Measurements from ENCODE around the gene RSU1.
"Not testable (repeated sequence)": the region's sequence is repeated elsewhere in the genome, so short reads cannot be mapped to it uniquely, and the experiment has no call there.

RSU1 gene

DNA sequence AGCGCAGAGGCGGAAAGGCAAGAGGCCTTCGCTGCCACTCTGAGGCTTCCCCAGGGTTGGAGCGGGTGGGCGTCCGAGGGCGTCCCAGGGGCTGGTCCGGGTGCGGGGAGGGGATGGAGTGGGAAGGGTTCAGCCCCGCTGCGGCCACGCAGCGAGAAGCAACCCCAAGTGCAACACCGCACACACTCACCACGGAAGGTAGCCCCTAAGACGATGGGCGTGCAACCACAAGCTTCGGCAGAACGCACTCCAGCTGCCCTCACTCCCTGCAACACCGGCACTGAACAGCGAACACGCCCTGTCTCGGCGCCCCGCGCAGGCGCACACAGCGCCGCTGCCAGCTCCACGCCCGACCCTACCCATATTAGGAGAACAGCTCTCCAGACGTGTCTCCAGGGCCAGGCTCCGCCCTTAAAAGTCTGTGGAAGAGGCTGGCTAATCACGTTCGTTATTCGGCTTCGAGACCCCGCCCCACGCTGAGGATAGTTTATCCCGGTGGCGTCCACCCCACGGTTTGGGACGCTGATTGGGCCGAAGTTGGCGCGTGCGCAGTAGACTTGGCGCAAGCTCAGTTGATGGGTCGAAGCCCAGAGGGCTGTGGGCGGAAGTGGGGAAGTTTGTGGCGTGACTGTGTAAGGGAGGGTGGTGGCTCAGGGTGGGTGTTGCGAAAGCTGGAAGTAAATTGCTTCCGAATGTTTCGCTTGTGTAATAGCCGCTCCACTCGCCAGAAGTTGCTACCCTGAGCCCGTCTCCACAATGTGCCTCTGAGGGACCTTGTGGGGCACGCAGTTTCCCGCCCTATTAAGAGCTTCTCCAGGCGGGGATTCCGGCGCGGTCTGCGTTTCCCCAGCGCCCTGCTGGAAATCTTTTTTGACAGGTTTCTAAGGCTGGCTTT lies at the start of gene RSU1:
Gene RSU1 (minus strand): TSS at position 300 of the 895 bp plus-strand sequence. CDS start 343 bp downstream, outside the sequence.
- DNase-seq = peak; percentile 98

- DNase-seq = no peak
Observed at GRCh38 chr10:16866541-16867275, 49.5 kb upstream of the RSU1 start.

DNA sequence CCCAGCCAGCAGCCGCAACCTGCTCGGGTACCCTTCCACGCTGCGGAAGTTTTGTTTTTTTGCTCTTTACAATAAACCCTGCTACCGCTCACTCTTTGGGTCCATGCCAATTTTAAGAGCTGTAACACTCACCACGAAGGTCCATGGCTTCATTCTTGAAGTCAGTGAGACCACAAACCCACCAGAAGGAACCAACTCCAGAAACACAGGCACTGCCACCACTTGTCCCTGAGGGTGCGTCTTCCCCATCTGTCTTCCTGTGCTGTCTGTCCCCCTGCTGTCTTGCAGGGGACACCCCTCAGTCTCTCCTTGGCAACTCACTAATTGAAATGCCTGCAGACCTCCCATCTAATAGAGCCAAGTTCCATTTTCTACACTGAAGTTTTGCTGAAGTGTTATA lies 48.5 kb upstream of the RSU1 start:
- DNase-seq = no peak

- no peak for DNase-seq
Observed at GRCh38 chr10:16863766-16864165, 46.5 kb upstream of the RSU1 start.

DNA sequence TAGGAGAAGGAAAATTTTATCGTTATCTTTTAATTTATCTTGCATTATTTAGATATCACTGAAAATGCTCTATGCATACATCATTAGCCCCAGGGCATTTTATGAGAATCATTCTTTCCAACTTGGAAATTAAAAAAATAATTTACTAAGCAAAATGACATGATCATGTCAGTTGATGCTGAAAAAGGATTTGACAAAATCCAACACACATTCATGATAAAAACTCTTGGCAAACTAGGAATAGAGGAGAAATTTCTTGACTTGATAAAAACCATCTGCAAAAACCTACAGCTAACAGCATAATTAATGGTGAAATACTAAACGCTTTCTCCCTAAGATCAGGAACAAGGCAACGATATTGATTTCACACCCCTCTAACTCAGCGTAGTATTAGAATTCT lies 40.2 kb upstream of the RSU1 start:
- DNase-seq = no peak

- no peak for DNase-seq
Observed at GRCh38 chr10:16856567-16856966, 39.3 kb upstream of the RSU1 start.

DNA sequence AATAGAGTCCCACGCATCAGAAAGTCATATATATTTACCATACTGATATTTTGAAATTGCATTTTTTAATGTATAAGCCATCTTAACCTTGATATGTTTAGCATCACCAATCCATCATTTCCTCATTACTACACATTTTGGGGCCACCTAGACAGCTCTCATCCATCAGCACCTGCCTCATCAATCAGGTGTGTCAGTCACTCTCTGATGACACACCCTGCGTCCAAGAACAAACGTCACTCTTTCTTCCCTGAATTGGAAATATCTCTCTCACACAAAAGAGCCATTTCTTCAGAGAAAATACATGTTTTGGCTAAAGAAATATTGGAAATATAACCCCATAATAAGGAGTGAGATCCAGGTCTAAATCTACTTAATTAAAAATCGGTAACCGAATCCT lies 38.9 kb upstream of the RSU1 start:
- DNase-seq = no peak

DNA sequence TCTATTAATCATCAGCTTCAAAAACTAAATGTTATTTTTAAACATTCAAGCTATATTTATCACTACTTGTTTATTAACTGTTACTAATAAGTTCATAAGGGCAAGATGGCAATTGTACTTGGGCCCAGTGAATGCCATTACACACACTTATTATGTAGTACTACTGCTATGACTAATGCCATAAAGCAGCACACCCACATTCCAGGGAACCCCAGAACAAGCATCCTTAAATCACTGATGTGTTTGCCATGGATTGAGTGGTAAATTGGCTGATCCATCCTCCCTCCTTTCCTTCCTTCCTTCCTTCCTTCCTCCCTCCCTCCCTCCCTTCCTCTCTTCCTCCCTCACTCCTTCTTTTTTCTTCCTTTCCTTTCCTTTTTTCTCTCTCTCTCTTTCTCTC lies 37.4 kb upstream of the RSU1 start:
- DNase-seq = no peak

DNA sequence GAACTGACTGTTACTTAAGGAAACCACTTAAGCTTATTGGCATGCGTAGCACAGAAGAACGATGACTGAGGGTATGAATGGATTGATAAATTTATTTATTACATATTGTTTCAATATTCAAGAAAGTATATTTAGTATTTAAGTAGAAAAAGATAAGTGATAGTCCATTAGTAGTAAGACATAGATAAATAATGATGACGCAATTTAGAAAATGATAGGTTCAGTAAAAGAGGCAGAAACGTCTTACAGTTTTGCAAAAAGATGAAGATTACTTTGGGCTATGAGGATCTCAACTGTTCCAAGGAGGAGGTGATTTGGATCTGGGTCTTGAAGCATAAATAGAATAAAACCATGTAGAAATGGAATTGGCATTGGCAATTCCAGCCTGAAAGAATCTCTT lies 36.6 kb upstream of the RSU1 start:
- no peak for DNase-seq

GRCh38 chr10:16853201-16853600 lies 36.0 kb upstream of the RSU1 start:
- no peak for DNase-seq

GRCh38 chr10:16852624-16853023 lies 35.4 kb upstream of the RSU1 start:
- no peak for DNase-seq

DNA sequence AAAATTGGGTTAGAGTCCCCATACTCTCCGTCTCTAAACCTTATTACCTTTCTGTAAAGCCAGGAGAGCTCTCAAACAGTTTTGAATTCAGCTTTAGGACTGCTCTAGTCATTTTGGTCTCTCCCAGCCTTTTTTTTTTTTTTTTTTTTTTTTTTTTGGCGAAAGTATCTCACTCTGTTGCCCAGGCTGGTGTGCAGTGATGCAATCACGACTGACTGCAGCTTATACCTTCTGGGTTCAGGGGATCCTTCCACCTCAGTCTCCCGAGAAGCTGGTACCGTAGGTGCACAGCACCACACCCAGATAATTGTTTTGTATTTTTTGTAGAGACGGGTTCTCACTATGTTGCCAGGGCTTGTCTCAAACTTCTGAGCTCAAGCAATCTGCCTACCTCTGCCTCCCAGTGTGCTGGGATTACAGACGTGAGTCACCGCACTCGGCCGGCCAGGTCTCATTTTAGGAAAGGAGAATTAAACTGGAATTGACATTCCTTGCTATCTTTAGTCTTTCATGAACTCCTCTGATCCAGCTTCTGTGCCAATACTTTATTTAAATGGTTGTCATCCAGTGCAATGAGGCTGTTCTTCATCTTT lies 31.4 kb upstream of the RSU1 start:
- no peak for DNase-seq

DNA sequence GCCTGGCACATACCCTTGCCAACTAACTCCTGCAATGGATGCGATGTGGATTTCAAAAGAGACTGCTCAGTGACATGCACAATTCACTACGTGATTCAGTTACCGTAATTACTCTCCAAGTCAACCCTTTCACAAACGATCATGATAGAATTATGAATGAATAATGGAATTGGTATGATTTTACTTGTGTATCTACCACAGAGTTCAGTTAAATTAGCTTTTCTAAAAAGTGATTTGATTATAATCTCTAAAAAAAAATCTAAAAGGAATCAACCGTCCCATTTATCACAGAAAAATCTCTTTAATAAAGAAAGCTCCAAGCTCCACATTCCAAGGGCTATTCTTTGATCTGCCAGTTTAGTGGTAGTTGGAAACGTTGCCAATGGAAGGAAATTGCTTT lies 30.4 kb upstream of the RSU1 start:
- no peak for DNase-seq

DNA sequence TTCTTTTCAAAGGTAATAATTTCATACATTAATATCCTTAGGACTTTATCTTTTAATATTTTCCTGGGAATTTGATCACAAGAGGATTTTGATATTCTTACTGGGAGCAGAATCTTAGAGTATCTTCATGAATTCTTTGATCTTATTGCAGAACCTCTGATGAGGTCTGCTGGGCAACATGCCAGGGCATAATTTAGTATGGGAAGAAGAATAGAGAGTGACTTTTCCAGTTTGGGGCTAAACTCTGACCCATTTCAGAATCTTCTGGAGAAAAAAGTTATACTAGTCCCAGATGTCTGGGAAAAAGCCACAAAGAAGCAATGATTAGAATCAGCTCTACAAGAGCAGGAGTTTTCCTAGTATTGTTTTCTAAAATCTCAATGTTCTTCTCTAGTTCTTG lies 28.0 kb upstream of the RSU1 start:
- no peak for DNase-seq

DNA sequence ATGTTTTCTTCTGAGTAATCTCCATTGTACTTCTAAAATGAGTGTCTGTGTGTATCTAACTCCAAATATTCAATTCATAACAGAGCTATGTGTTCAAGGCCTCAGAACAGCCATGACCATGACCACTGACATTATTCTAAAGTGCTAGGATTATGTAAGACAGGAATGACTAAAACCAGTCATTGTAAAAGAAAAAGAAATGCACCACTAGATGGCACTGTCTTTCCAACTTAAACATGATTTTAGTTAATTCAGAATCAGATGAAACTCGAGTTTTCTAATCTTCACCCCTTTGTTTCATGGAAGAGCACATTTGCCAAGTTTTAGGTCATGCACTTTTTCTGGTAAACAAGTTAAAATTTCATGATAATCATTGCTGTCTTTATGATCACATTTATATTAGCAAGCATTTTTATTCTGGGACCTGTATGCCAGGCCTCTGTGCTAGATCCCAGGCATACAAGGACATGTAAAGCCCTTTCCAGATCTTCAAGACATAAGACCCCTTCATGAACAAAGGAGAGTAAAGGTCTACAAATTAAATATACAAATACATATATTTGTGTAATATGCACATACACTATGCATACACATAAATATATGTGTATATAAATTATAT lies 26.1 kb upstream of the RSU1 start:
- peak in 1 of 2 experiments; percentile 37 for DNase-seq

- DNase-seq = no peak
Observed at GRCh38 chr10:16835228-16835627, 18.0 kb upstream of the RSU1 start.

- peak in 1 of 2 experiments; percentile 52 for DNase-seq
Observed at GRCh38 chr10:16832351-16833080, 15.3 kb upstream of the RSU1 start.

GRCh38 chr10:16828701-16829175 lies 11.5 kb upstream of the RSU1 start:
- no peak for DNase-seq

- DNase-seq = peak in 1 of 2 experiments; percentile 65
Observed at GRCh38 chr10:16828114-16828568, 10.9 kb upstream of the RSU1 start.

DNA sequence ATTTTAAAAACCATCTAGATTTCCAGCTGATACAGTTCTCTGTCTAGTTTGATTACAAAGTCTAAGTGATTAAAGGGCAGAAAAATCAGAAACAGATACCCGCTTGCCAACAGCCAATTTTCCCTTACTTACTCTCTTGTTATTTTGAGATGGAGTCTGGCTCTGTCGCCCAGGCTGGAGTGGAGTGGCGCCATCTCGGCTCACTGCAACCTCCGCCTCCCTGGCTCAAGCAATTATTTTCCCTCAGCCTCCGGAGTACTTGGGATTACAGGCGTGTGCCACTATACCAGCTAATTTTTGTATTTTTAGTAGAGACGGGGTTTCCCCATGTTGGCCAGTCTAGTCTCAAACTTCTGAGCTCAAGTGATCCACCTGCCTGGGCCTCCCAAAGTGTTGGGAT lies 10.2 kb upstream of the RSU1 start:
- DNase-seq = not testable (repeated sequence)

- DNase-seq = no peak
Observed at GRCh38 chr10:16822726-16823360, 5.6 kb upstream of the RSU1 start.

- DNase-seq = no peak
Observed at GRCh38 chr10:16822027-16822426, 4.8 kb upstream of the RSU1 start.
